ENCODE data around the gene ABCC8. TPM values are rescaled to one million over a fixed set of nuclear protein-coding genes. Genes with fewer than 3 reads are reported as not detected.

ABCC8 gene
- total and polyA plus RNA-seq, 10 of the 15 experiments (the other 5 are each of a cell fraction or from before 2014, with no cell fraction given), result not detected

- peaks cover 0 to 2% of the 10 kb centered on the region in 2 experiments; a peak in 3 of 4 replicates for H3K27me3 ChIP-seq (replicated peaks in 1 of 2; ENCODE audit: control insufficient read depth in 2 of 2, insufficient read depth in 2 of 2, low read length in 1 of 2)
- no peaks in the 10 kb centered on the region; the same call in 1 of the 2 replicates for H4K20me1 ChIP-seq (ENCODE audit: control insufficient read depth, insufficient read depth)
- H3K36me3 ChIP-seq (ENCODE audit: control insufficient read depth in 2 of 2, insufficient read depth in 2 of 2, low read length in 1 of 2), result no peaks in the 10 kb centered on the region
- no peak for FAIRE-seq
- no peak overlapping the region for H3K27ac ChIP-seq (ENCODE audit: control insufficient read depth, insufficient read depth)
- H3K4me2 ChIP-seq (ENCODE audit: control insufficient read depth, insufficient read depth), result no peak overlapping the region
- SMC1A ChIA-PET (ENCODE audit: uncharacterized antibody, unreplicated experiment), result interaction anchor here (1.4 kb wide), 1 partner anchor 10 kb away, joined by 3 read pairs; no protein-coding TSS in a partner anchor
- no peak for ATAC-seq
- CTCF ChIA-PET, result interaction anchor here (2.1 kb wide), 1 partner anchor 12 kb away, joined by 6 read pairs; no protein-coding TSS in a partner anchor
- H3K9ac ChIP-seq (ENCODE audit: control insufficient read depth, insufficient read depth, low read length), result no peak overlapping the region
- H3K79me2 ChIP-seq (ENCODE audit: control insufficient read depth, insufficient read depth, low read length), result no peaks in the 10 kb centered on the region
- no TSS peak for BruUV-seq (replicated peaks)
- RAD21 ChIA-PET (ENCODE audit: unreplicated experiment), result no interaction called here
- intact Hi-C loops (cut with micrococcal nuclease; ENCODE audit: unreplicated experiment) (no loop called here), in situ Hi-C loops (cut with MboI) (no loop called here)
- no peak overlapping the region for H3K4me3 ChIP-seq
- POLR2A ChIA-PET, result no interaction called here
- no peak for DNase-seq (ENCODE audit: low read depth, low spot score)
- 7% methylated on average over 5 of the region's 5 CpGs for WGBS (ENCODE audit: insufficient coverage, insufficient replicate concordance, low lambda C conversion rate, missing lambda C conversion rate)
- H2AFZ ChIP-seq (ENCODE audit: control insufficient read depth, low read depth, low read length), result no peak overlapping the region
- H3K9me3 ChIP-seq (replicated peaks; ENCODE audit: control insufficient read depth, insufficient read depth, low read length), result no peaks in the 10 kb centered on the region
- no peaks in the 10 kb centered on the region for H3K4me1 ChIP-seq (ENCODE audit: control insufficient read depth, insufficient read depth, low read length)
- TF ChIP-seq E4F1 (IDR thresholded peaks at IDR 0.05; ENCODE audit: borderline replicate concordance, partially characterized antibody) (no peak), FOXK2 (IDR thresholded peaks at IDR 0.05) (no peak), ZBTB4 (CRISPR knock-in tag; IDR thresholded peaks at IDR 0.05) (no peak), ZNF384 (IDR thresholded peaks at IDR 0.05; ENCODE audit: borderline replicate concordance, low read depth, low read length) (no peak), SMAD1 (IDR thresholded peaks at IDR 0.05; ENCODE audit: low read depth, partially characterized antibody) (no peak), HDAC6 (IDR thresholded peaks at IDR 0.05; ENCODE audit: unreplicated experiment) (no peak), NFIC (IDR thresholded peaks at IDR 0.05; ENCODE audit: low read depth, low read length) (no peak), BACH1 (IDR thresholded peaks at IDR 0.05; ENCODE audit: borderline replicate concordance) (no peak), ZBTB11 (CRISPR knock-in tag; IDR thresholded peaks at IDR 0.05) (no peak), PAX5 (IDR thresholded peaks at IDR 0.05; ENCODE audit: borderline replicate concordance, low read depth, low read length) (no peak), EP300 (IDR thresholded peaks at IDR 0.05; ENCODE audit: borderline replicate concordance in 1 of 2, control insufficient read depth in 1 of 2, low read depth in 2 of 2, low read length in 2 of 2) (no peak), RCOR1 (conservative IDR thresholded peaks at IDR 0.05; ENCODE audit: low read depth, low read length) (no peak)
These were observed 39.0 kb upstream of the ABCC8 start for GRCh38 chr11:17515443-17516176.
